COLO668 (cell line): Measurements from ENCODE around the gene MME.

Experiments used
- DNase-seq: peaks from one replicate; lab custom pipeline; 2025; ENCODE audit not compliant: unreplicated experiment; lab: John Stamatoyannopoulos, UW

The MME gene

GRCh38 chr3:155231792-155232191 lies 151.7 kb downstream of the MME start:
- no peak for DNase-seq

- no peak for DNase-seq
These were observed 152.5 kb downstream of the MME start for GRCh38 chr3:155232605-155233004.

GRCh38 chr3:155233213-155233612 lies 153.1 kb downstream of the MME start:
- no peak for DNase-seq
